PC-9 (cell line): ENCODE data around the gene COPG1. TPM values are rescaled to one million over a fixed set of nuclear protein-coding genes. Genes with fewer than 3 reads are reported as not detected.

Source experiments
- Bru-seq: library from RNA; stranded (reverse); fragments of 400-500 nt; gene quantifications from one replicate; lab custom pipeline; 2021; lab: Mats Ljungman, UMichigan
- BruChase-seq, 2 experiments: library from RNA; stranded (reverse); fragments of 400-500 nt; gene quantifications; one replicate each; lab custom pipeline; 2021; lab: Mats Ljungman, UMichigan
- BruUV-seq: library from RNA; stranded (reverse); fragments of 400-500 nt; replicated peaks from 2 replicates; lab custom pipeline; 2021; lab: Mats Ljungman, UMichigan
- CTCF ChIA-PET: fragments of 300-600 bp; sonication (Branson Sonifier 250); formaldehyde crosslinking; loops from one replicate; lab custom pipeline; 2022; ENCODE audit warnings: antibody characterized with exemption; lab: Charles Lee
- POLR2A ChIA-PET: fragments of 300-600 bp; sonication (Branson Sonifier 250); formaldehyde crosslinking; loops from one replicate; lab custom pipeline; 2022; ENCODE audit warnings: antibody characterized with exemption; ENCODE audit not compliant: unreplicated experiment; lab: Charles Lee
- DNase-seq, 2 experiments: peaks; one replicate each; pipeline versions ENCODE4 v3.0.0 to v3.0.0-alpha.2; 2015 to 2022; ENCODE audit warnings: mixed read lengths in 1 of 2
- H2AFZ ChIP-seq: fragments of 200-600 bp; sonication (generic); 2 replicates; pipeline ENCODE4 v1.8.1; 2017; ENCODE audit warnings: antibody characterized with exemption
- H3F3A ChIP-seq: fragments of 200-600 bp; sonication (generic); 2 replicates; pipeline ENCODE4 v1.8.1; 2017; ENCODE audit warnings: antibody characterized with exemption, mild to moderate bottlenecking, low read depth; ENCODE audit not compliant: insufficient read depth
- H3K27ac ChIP-seq: fragments of 200-600 bp; sonication (generic); 2 replicates; pipeline ENCODE4 v1.6.1; 2016; ENCODE audit warnings: mixed run types
- H3K27me3 ChIP-seq: fragments of 200-600 bp; sonication (generic); 2 replicates; pipeline ENCODE4 v1.6.1; 2016; ENCODE audit warnings: low read depth, mixed run types; ENCODE audit not compliant: insufficient read depth
- H3K36me3 ChIP-seq: fragments of 200-600 bp; sonication (generic); 2 replicates; pipeline ENCODE4 v1.6.1; 2016; ENCODE audit warnings: low read depth, mixed run types
- H3K4me1 ChIP-seq: fragments of 200-600 bp; sonication (generic); replicated peaks from 2 replicates; pipeline ENCODE4 v1.6.1; 2016; ENCODE audit warnings: mixed run types; ENCODE audit not compliant: insufficient read depth
- H3K4me2 ChIP-seq: fragments of 200-600 bp; sonication (generic); 2 replicates; pipeline ENCODE4 v1.6.1; 2017; ENCODE audit warnings: mixed run types
- H3K4me3 ChIP-seq: fragments of 200-600 bp; sonication (generic); 2 replicates; pipeline ENCODE4 v1.6.1; 2016; ENCODE audit warnings: mixed run types
- H3K79me2 ChIP-seq: fragments of 200-600 bp; sonication (generic); 2 replicates; pipeline ENCODE4 v1.6.1; 2017; ENCODE audit warnings: low read depth, mixed run types
- H3K9me2 ChIP-seq: fragments of 200-600 bp; sonication (generic); 2 replicates; pipeline ENCODE4 v1.8.1; 2017; ENCODE audit warnings: mild to moderate bottlenecking; ENCODE audit not compliant: insufficient read depth
- H3K9me3 ChIP-seq: fragments of 200-600 bp; sonication (generic); 2 replicates; pipeline ENCODE4 v1.8.1; 2016; ENCODE audit warnings: low read depth; ENCODE audit not compliant: insufficient read depth
- H4K20me1 ChIP-seq: fragments of 200-600 bp; sonication (generic); 2 replicates; pipeline ENCODE4 v1.8.1; 2017; ENCODE audit not compliant: insufficient read depth
- EZH2 ChIP-seq: fragments of 200-600 bp; sonication (generic); IDR thresholded peaks from 2 replicates; pipeline ENCODE4 v1.8.0; 2017; ENCODE audit warnings: antibody characterized with exemption, low read depth
- intact Hi-C: fragments of 100-400 bp; cut with micrococcal nuclease; formaldehyde crosslinking; loops from one replicate; pipeline ENCODE4 v1.10.0; 2022; ENCODE audit not compliant: unreplicated experiment
- long read RNA-seq: library from polyadenylated mRNA; stranded (forward); transcript quantifications from one replicate; pipeline ENCODE4 v2.0.0, GENCODE V29; 2022
- total RNA-seq: library from RNA; stranded (reverse); gene quantifications from 2 replicates; pipeline ENCODE4 v1.2.3, GENCODE V29; 2021
- TF ChIP-seq, protein P1 (sequence below): fragments of 200-600 bp; sonication (generic); conservative IDR thresholded peaks from 2 replicates; pipeline ENCODE4 v1.6.1; 2017; ENCODE audit warnings: mixed run types, antibody characterized with exemption, mild to moderate bottlenecking, moderate library complexity

Gene COPG1, protein sequence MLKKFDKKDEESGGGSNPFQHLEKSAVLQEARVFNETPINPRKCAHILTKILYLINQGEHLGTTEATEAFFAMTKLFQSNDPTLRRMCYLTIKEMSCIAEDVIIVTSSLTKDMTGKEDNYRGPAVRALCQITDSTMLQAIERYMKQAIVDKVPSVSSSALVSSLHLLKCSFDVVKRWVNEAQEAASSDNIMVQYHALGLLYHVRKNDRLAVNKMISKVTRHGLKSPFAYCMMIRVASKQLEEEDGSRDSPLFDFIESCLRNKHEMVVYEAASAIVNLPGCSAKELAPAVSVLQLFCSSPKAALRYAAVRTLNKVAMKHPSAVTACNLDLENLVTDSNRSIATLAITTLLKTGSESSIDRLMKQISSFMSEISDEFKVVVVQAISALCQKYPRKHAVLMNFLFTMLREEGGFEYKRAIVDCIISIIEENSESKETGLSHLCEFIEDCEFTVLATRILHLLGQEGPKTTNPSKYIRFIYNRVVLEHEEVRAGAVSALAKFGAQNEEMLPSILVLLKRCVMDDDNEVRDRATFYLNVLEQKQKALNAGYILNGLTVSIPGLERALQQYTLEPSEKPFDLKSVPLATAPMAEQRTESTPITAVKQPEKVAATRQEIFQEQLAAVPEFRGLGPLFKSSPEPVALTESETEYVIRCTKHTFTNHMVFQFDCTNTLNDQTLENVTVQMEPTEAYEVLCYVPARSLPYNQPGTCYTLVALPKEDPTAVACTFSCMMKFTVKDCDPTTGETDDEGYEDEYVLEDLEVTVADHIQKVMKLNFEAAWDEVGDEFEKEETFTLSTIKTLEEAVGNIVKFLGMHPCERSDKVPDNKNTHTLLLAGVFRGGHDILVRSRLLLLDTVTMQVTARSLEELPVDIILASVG
- total RNA-seq (195 and 212 TPM in 2 replicates), Bru-seq, nascent RNA (percentile 86 among the genes with signal in this experiment), BruChase-seq, experiment 1, labeled RNA remaining after a 2-hour chase (percentile 86 among the genes with signal in this experiment), BruChase-seq, experiment 2, labeled RNA remaining after a 6-hour chase (percentile 92 among the genes with signal in this experiment)
- long read RNA-seq, transcript COPG1-201 (24 exons, 3,078 nt) = major isoform, 194 of 255 reads
- long read RNA-seq, partial matches to known transcripts = 27 of 255 reads
- long read RNA-seq, other reads (novel, unspliced or antisense) = 34 of 255 reads

- peak within 1 kb of the TSS; percentile 56 for H3K27ac ChIP-seq
- H3K4me1 ChIP-seq = peaks cover 21% of the 10 kb centered on the region
- peak within 1 kb of the TSS; percentile 88 for H2AFZ ChIP-seq
- peaks cover 12% of the 10 kb centered on the region for H3F3A ChIP-seq
- no peaks in the 10 kb centered on the region for H3K9me2 ChIP-seq
- peak within 1 kb of the TSS; percentile 88 for H3K4me3 ChIP-seq
- H3K9me3 ChIP-seq = no peaks in the 10 kb centered on the region
- BruUV-seq = TSS peak; percentile 64
- DNase-seq = peak; percentile 73 to 92
- peaks cover 20% of the 10 kb centered on the region for H3K36me3 ChIP-seq
- peaks cover 54% of the 10 kb centered on the region for H3K79me2 ChIP-seq
- ChIA-PET POLR2A (interaction anchor here (0.6 to 0.8 kb wide), 7 partner anchors 9 to 579 kb away, joined by 3 to 10 read pairs (median 4); no protein-coding TSS in a partner anchor), CTCF (interaction anchor here (0.6 to 1.2 kb wide), 2 partner anchors 279 kb away, joined by 4 to 20 read pairs; no protein-coding TSS in a partner anchor)
- H4K20me1 ChIP-seq = peaks cover 6% of the 10 kb centered on the region; the same call in 1 of the 2 replicates
- H3K4me2 ChIP-seq = peak within 1 kb of the TSS; percentile 95
- TF ChIP-seq EZH2 = no peak
- TF ChIP-seq, protein P1, sequence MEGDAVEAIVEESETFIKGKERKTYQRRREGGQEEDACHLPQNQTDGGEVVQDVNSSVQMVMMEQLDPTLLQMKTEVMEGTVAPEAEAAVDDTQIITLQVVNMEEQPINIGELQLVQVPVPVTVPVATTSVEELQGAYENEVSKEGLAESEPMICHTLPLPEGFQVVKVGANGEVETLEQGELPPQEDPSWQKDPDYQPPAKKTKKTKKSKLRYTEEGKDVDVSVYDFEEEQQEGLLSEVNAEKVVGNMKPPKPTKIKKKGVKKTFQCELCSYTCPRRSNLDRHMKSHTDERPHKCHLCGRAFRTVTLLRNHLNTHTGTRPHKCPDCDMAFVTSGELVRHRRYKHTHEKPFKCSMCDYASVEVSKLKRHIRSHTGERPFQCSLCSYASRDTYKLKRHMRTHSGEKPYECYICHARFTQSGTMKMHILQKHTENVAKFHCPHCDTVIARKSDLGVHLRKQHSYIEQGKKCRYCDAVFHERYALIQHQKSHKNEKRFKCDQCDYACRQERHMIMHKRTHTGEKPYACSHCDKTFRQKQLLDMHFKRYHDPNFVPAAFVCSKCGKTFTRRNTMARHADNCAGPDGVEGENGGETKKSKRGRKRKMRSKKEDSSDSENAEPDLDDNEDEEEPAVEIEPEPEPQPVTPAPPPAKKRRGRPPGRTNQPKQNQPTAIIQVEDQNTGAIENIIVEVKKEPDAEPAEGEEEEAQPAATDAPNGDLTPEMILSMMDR = no peak
- no peaks in the 10 kb centered on the region for H3K27me3 ChIP-seq
- intact Hi-C loops = loop anchor here (1.0 to 2.0 kb wide), 2 partner anchors 129 to 196 kb away; partner anchors contain the start of gene RAB43
Observed at GRCh38 chr3:129249284-129250065, at the start of gene COPG1. TSS of gene COPG1 (plus strand) at chr3:129249606. CDS start at chr3:129249710, 104 bp downstream.

- H3K4me2 ChIP-seq = no peak overlapping the region
- intact Hi-C loops = no loop called here
- no peaks in the 10 kb centered on the region for H4K20me1 ChIP-seq
- H3F3A ChIP-seq = no peaks in the 10 kb centered on the region; the same call in 1 of the 2 replicates
- no peak overlapping the region for H2AFZ ChIP-seq
- no peaks in the 10 kb centered on the region for H3K36me3 ChIP-seq
- H3K27ac ChIP-seq = no peak overlapping the region
- no peaks in the 10 kb centered on the region for H3K27me3 ChIP-seq
- TF ChIP-seq, protein P1 = no peak
- TF ChIP-seq EZH2 = no peak
- H3K4me3 ChIP-seq = no peak overlapping the region
- H3K9me3 ChIP-seq = no peaks in the 10 kb centered on the region; the same call in 1 of the 2 replicates
- H3K9me2 ChIP-seq = no peaks in the 10 kb centered on the region
- ChIA-PET POLR2A (no interaction called here), CTCF (interaction anchor here (0.5 kb wide), 1 partner anchor 62 kb away, joined by 4 read pairs; no protein-coding TSS in a partner anchor)
- no TSS peak for BruUV-seq
- H3K4me1 ChIP-seq = no peaks in the 10 kb centered on the region
- DNase-seq = no peak
- no peaks in the 10 kb centered on the region for H3K79me2 ChIP-seq
Observed at GRCh38 chr3:129204473-129204872, 44.9 kb upstream of the COPG1 start.
